OCI-LY1 (cell line): ENCODE measurements around the gene PBX1.

ENCODE experiments used
- CTCF ChIP-seq: fragments of 200-600 bp; sonication (generic), shearing (Covaris generic); IDR thresholded peaks from 2 replicates; pipeline ENCODE4 v1.5.1; 2017; ENCODE audit warnings: mild to moderate bottlenecking, antibody characterized with exemption, low read length, moderate library complexity, mixed read lengths
- EZH2 ChIP-seq: fragments of 200-600 bp; sonication (generic), shearing (Covaris generic); IDR thresholded peaks from 2 replicates; pipeline ENCODE4 v1.8.0; 2017; ENCODE audit warnings: borderline replicate concordance, mixed run types, mild to moderate bottlenecking, antibody characterized with exemption, low read length, moderate library complexity, mixed read lengths

- TF ChIP-seq CTCF: no peak
- no peak for TF ChIP-seq EZH2
Observed at GRCh38 chr1:164592634-164593033, 33.6 kb downstream of the PBX1 start.
